ENCODE measurements around the gene RELN. TPM values are rescaled to one million over a fixed set of nuclear protein-coding genes. Genes with fewer than 3 reads are reported as not detected.

The RELN gene
- total RNA-seq, 4 donors from 2014 or later: 16.0 to 52.3 (median 23.6) TPM

DNA sequence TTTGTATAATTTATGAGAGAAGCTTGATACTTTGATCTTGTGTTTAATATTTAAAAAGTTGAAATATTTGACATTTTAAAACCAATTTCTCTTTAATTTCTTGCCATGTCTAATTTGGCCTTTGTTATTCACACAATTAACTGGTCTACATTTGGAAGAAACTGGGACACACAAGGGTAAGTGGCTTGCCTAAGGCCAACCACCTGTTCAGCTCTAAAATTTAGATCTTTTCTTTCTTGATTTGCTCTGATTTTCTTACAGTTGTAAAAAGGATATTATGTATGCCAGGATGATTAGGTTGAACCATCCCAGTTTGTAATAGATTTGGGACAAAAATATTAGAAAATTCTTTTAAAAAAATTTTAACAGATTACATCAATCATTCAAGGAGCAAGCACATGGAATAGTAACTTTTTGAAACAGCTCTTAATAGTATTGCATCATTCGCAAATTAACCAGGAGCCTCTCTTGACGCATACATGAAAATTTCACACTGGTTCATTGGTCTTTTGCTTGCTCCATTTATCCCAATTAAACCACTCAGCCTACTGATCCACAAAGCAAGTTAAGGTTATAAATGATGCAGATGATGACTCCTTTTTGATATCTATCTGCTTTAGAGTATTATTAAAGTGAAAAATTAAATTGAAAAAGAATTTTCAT, 321.0 kb downstream of the RELN start:
- DNase-seq: no peak
- 88 to 90% methylated on average over 2 of the region's 2 CpGs for WGBS, 2 donors
- TF ChIP-seq POLR2A (IDR thresholded peaks at IDR 0.05): no peak
- TF ChIP-seq, protein P1, sequence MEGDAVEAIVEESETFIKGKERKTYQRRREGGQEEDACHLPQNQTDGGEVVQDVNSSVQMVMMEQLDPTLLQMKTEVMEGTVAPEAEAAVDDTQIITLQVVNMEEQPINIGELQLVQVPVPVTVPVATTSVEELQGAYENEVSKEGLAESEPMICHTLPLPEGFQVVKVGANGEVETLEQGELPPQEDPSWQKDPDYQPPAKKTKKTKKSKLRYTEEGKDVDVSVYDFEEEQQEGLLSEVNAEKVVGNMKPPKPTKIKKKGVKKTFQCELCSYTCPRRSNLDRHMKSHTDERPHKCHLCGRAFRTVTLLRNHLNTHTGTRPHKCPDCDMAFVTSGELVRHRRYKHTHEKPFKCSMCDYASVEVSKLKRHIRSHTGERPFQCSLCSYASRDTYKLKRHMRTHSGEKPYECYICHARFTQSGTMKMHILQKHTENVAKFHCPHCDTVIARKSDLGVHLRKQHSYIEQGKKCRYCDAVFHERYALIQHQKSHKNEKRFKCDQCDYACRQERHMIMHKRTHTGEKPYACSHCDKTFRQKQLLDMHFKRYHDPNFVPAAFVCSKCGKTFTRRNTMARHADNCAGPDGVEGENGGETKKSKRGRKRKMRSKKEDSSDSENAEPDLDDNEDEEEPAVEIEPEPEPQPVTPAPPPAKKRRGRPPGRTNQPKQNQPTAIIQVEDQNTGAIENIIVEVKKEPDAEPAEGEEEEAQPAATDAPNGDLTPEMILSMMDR (IDR thresholded peaks at IDR 0.05): no peak
- no peak overlapping the region for H3K4me3 ChIP-seq (replicated peaks in 1 of 3)
- H3K4me1 ChIP-seq: no peaks in the 10 kb centered on the region
- no peaks in the 10 kb centered on the region for H3K27me3 ChIP-seq
- H3K27ac ChIP-seq: no peak overlapping the region
- H3K36me3 ChIP-seq: no peaks in the 10 kb centered on the region
- intact Hi-C loops (cut with DNase I): no loop called here
- H3K9me3 ChIP-seq: no peaks in the 10 kb centered on the region

DNA sequence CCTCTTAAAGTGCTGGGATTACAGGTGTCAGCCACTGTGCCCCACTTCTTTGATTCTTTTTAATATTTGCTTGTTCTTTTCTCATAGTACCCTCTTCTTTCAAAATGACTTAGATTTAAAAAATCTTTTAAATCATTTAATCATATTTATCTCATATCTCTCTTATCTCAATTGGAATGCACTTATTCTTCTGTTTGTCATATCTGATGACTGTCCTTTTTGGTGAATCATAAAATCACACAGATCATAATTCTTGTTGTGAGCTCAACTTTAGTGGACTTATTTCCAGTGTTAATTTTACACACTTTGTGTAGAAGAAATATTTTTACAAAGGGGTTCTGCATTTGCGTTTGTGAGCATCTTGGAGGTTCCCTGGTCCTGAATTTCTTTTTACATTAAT, 323.1 kb downstream of the RELN start:
- Histone ChIP-seq H3K4me1 (no peaks in the 10 kb centered on the region), H3K4me3 (replicated peaks in 1 of 3) (no peak overlapping the region), H3K27ac (no peak overlapping the region), H3K36me3 (no peaks in the 10 kb centered on the region), H3K27me3 (no peaks in the 10 kb centered on the region), H3K9me3 (no peaks in the 10 kb centered on the region)
- DNase-seq: no peak
- 90 to 95% methylated on average over 1 of the region's 1 CpG for WGBS, 2 donors
- intact Hi-C loops (cut with DNase I): no loop called here
- TF ChIP-seq, protein P1 (IDR thresholded peaks at IDR 0.05): no peak
- TF ChIP-seq POLR2A (IDR thresholded peaks at IDR 0.05): no peak

GRCh38 chr7:103664577-103664976, 324.9 kb downstream of the RELN start:
- WGBS, 2 donors: 91 to 93% methylated on average over 1 of the region's 1 CpG
- Histone ChIP-seq H3K27me3 (no peaks in the 10 kb centered on the region), H3K27ac (no peak overlapping the region), H3K4me3 (replicated peaks in 1 of 3) (no peak overlapping the region), H3K4me1 (no peaks in the 10 kb centered on the region), H3K9me3 (no peaks in the 10 kb centered on the region), H3K36me3 (no peaks in the 10 kb centered on the region)
- TF ChIP-seq, protein P1 (IDR thresholded peaks at IDR 0.05): no peak
- no peak for TF ChIP-seq POLR2A (IDR thresholded peaks at IDR 0.05)
- intact Hi-C loops (cut with DNase I): no loop called here
- DNase-seq: no peak

DNA sequence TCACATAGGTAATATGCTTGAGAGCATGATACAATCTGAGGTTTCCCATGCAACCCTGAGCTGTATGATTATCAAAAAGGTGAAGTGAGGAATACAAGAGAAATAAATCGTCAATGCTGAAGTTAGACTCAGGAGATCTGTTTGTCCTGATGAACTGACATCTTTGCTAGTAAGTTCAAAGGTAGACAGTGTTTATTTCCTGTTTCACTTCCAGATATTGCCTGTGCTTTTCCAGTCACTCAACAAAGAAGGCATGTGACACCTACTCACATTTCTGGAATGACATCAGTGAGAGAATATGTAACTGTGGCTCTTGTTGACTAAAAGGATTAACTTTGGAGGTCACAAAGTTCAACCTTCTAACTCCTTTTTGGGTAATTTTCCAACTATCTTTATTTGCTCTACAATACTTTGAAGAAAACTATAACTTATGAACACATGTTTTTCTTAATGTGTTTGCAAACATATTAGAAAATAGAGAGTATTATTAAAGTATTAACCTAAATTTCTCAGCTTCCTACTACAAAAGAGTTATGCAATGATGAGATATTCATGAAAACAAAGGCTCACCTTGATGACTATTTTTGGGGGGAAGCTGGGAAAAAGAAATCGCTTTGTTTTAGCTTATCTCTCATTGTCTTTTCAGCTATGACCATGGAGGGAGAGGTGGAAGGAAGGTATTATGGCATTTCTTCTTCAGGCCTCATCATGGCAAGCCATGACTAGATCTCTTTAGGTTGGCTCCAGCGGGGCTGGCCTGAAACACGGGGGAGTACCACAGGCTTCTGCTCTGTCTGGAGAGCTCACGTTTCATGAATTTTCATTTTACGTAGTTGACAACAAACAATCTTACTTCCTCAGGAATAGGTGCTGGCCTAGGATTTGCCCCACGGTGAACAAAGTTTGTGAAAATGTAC, 328.7 kb downstream of the RELN start:
- Histone ChIP-seq H3K36me3 (no peaks in the 10 kb centered on the region), H3K4me3 (replicated peaks in 1 of 3) (no peak overlapping the region), H3K4me1 (no peaks in the 10 kb centered on the region), H3K27ac (peak overlapping the region in 1 of 3 donors; percentile 61), H3K9me3 (no peaks in the 10 kb centered on the region), H3K27me3 (no peaks in the 10 kb centered on the region)
- intact Hi-C loops (cut with DNase I): no loop called here
- no peak for DNase-seq
- no peak for TF ChIP-seq POLR2A (IDR thresholded peaks at IDR 0.05)
- TF ChIP-seq, protein P1 (IDR thresholded peaks at IDR 0.05): no peak
- 83 to 85% methylated on average over 7 of the region's 7 CpGs for WGBS, 2 donors

Measured in thyroid gland (tissue), 4 donors.